Posterior vena cava (tissue), 2 donors: ENCODE data around the gene RAB39A. TPM values are rescaled to one million over a fixed set of nuclear protein-coding genes. Genes with fewer than 3 reads are reported as not detected.

ENCODE experiments used
- DNase-seq: peaks from one replicate; pipeline ENCODE4 v3.0.0-alpha.2; 2020; ENCODE audit warnings: low spot score
- intact Hi-C, 2 donors: fragments of 100-400 bp; cut with DNase I; formaldehyde crosslinking; loops; one replicate each; pipeline versions ENCODE4 v1.14.1 to v1.14.2; 2022 to 2023
- total RNA-seq, 2 donors: library from RNA; stranded (reverse); fragmentation: NEBNext Ultra II Directional; extraction: Animal tissue kit (Norgen Biotek cat#: 25700); gene quantifications; one replicate each; pipeline ENCODE4 v1.2.1, GENCODE V29; 2021
- donor health status: DM: yes; HTN: yes; CAD: no.
- donor health status: DM: yes; HTN: yes; CAD: no.

Gene RAB39A
- total RNA-seq, 2 donors from 2014 or later = 1.6 to 2.5 TPM

DNA sequence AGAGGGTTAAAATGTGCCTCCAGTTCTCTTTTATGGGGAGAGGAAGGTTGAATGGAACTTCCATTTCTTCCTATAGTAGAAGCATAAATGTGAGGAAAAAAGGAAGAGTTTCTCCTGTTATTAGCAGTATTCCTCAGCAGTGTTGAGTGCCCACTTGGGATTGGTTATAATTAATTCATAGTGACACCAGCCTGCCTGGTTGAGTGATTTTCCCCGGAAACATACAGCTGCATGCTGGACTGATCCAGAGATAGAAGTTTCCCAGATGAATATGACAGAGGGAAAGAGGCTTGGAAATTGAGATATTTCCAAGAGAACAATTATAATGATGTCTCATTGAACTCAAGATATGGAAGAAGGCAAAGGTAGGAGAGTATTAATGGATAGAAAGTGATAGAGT is 28.3 kb downstream of the RAB39A start:
- DNase-seq = no peak
- intact Hi-C loops = no loop called here

- no peak for DNase-seq
- intact Hi-C loops = no loop called here
Measured at GRCh38 chr11:107957109-107957588, 28.9 kb downstream of the RAB39A start.

DNA sequence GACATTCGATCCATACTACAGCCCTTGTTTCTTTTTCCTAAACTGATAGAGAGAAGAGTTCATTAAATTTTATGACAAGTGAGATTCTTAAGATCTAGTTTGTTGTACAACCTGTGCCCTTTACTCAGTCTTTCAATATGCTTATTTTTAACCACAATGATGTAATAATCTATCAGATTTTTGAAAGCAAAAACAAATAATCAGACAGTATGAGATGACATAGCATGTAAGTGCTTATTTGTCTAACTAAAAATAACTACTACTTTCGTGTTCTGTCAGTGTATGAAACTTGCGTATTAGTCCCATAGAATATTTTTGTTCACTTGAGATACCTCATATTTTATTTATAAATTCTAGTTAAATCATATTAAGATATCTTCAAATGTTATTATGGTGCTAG is 33.2 kb downstream of the RAB39A start:
- intact Hi-C loops = no loop called here
- no peak for DNase-seq

DNA sequence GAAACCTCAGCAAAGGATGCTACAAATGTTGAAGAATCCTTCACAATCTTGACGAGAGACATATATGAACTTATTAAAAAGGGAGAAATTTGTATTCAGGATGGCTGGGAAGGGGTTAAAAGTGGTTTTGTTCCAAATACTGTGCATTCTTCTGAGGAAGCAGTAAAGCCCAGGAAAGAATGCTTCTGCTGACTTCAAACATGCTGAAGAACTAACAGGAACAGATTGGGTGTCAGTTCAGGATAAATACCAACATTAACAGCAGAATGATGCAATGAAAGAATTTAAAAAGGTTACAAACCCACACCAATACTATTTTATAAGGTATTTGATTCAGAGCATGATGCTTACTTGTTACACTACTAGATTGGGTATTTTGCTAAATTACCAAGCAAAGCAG is 33.9 kb downstream of the RAB39A start:
- intact Hi-C loops = no loop called here
- DNase-seq = no peak

- intact Hi-C loops = no loop called here
- DNase-seq = no peak
Measured at GRCh38 chr11:107963091-107963490, 34.8 kb downstream of the RAB39A start.

DNA sequence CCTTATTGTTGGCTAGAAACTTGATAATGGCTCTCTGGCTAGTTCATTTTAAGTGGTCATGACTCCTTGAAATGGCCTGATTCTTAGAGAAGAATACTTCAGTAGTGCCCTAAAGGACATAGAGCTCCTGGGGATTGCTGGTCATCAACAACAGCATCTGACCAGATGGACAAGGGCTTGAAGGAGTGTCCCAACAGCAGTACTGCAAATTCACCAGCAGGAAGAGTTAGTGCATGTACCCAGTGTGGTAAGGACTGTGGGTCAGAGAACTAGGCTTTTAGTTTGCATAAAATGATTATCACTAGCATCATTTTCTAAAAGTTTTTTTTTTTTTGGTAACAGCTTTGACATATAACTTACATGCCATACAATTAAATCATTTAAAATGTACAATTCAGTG is 41.0 kb downstream of the RAB39A start:
- intact Hi-C loops = no loop called here
- no peak for DNase-seq

- intact Hi-C loops = loop anchor here in 1 of 2 donors (5.0 kb wide), 1 partner anchor 388 kb away; no protein-coding TSS in a partner anchor
- DNase-seq = no peak
Measured at GRCh38 chr11:107970049-107970448, 41.8 kb downstream of the RAB39A start.

DNA sequence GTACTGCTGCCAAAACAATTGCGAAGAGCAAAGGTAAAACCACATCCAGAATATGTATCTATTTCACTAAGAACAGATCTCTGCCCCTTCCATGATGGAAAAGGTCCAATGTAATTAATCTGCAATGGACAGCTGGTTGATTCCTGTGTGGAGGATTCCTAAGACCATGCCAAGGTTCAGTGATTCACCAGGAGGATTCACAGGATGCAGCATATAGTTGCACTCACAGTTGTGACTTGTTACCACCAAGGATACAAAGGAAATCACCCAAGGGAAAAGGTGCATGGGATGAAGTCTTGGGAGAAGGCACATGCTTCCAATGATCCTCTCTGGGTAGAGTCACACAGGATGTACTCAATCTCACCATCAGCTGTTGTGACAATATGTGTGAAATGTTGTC is 45.4 kb downstream of the RAB39A start:
- intact Hi-C loops = loop anchor here in 1 of 2 donors (5.0 kb wide), 1 partner anchor 391 kb away; no protein-coding TSS in a partner anchor
- no peak for DNase-seq

GRCh38 chr11:107988397-107989158 is 60.3 kb downstream of the RAB39A start:
- DNase-seq = no peak
- intact Hi-C loops = no loop called here

DNA sequence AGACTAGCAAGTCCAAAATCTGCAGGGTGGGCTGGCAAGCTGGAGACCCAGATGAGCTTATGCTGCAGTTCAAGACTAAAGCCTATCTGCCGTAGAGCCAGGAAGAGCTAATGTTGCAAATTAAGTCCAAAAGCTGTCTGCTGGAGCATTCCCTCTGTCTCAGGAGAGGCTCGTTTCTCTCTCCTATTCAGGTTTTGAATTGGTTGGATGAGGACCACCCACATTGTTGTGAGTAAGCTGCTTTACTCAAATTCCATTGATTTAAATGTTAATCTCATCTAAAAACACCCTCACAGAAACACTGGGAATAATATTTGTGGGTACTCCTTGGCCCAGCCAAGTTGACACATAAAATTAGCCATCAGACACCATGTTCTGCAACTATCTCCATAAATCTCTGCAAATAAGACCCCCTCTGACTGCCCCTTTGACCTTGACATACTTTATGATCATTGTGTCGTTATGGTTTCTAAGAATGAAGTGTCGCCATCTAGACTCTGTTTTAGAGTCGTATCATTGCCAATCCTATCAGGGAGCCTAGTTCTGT is 63.7 kb downstream of the RAB39A start:
- DNase-seq = no peak
- intact Hi-C loops = no loop called here

- intact Hi-C loops = no loop called here
- no peak for DNase-seq
Measured at GRCh38 chr11:107996006-107996776, 67.9 kb downstream of the RAB39A start.

DNA sequence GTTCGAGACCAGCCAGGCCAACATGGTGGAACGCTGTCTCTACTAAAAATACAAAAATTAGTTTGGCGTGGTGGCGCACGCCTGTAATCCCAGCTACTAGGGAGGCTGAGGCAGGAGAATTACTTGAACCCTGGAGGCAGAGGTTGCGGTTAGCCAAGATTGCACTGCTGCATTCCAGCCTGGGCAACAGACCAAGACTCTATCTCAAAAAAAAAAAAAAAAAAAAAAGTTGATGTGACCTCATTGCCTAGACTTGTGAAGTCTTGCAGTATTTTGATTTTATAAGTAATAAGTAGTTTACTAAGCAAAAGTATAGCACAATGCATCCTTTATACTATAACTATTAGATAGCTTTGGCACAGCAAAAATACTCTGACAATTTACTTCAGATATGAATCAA is 70.5 kb downstream of the RAB39A start:
- intact Hi-C loops = no loop called here
- no peak for DNase-seq

- intact Hi-C loops = no loop called here
- DNase-seq = no peak
Measured at GRCh38 chr11:107999759-108000455, 71.7 kb downstream of the RAB39A start.

DNA sequence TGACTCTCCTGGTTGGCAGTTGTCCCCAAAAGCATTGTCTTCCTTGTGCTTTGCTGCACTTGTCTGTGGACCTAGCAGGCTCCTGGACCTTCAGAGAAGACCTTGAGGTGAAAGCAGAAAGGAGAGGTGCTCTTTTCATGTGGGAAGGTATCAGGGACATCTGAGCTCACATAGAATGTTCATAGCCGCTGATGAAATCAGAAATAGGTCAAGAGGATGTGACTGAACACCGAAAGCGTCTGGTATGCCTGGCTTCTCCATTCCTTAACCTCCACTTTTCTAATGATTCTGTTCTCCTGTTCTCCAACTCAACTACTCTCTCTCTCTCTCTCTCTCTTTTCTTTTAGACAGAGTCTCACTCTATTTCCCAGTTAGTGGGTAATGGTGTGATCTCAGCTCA is 74.2 kb downstream of the RAB39A start:
- DNase-seq = no peak
- intact Hi-C loops = no loop called here

DNA sequence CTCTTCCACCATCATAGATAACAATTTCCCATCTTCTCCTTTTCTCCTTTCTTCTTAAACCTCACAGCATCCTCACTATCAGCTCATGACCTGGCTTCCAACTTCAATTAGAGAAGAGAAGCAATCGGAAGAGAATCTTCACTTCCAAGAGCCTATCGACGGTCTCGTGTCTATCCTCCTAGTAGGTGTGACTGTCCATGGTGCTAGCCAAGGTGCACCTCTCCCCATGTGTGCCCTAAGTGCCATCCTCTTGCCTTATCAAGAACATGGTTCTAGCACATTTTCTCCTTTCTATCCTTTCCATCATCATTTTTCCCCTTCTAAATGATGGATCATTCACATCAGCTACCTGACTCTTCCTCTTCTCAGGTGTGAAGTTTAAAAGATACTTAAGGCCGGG is 75.4 kb downstream of the RAB39A start:
- intact Hi-C loops = no loop called here

GRCh38 chr11:108007819-108008218 is 79.6 kb downstream of the RAB39A start:
- intact Hi-C loops = no loop called here
- DNase-seq = no peak

More for the DNA sequence above, 75.4 kb downstream of the RAB39A start:
- DNase-seq = no peak

DNA sequence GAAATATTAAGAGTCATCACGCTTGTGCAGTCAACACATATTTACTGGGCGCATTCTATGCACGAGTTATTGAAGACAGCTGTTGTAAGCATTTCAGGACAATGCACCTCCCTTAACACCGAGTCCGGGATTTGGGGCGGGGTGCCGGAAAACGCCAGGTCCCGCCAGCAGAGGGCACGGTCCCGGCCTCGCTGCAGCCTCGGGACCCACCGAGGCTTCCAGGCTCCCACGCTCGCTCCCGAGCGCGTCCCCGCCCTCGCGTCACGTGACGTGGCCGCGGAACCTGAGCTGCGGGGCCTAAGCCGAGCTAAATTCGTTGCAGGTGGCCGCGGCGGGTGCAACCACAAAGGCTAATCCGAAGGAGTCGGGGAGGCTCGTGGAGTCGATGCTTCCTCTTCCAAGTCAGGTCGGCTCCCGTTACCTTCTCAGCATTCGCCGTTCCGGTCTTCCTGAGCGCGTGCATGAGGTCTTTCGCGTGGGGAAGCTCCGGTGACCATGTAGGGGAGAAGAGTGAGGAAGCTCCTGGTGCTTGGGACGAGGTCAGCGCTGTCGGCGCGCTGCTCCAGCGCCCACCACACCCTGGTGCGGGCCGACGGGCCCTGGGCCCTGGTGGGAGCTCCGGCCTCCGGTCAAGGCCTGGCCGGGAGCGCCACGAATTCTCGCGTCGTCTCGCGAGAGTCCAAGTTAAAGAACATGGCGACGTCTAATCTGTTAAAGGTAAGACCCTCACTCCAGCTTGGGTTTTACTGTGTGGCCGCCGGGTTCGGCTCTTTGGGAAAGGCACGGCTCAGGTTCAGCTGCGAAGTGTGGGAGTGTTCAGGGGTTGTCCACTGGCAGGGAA is 80.6 kb downstream of the RAB39A start, which contains the start of gene CUL5:
TSS of gene CUL5 (plus strand) at position 243 of the 841 bp plus-strand sequence. CDS start at position 694, 451 bp downstream.
- intact Hi-C loops = no loop called here
- peak; percentile 98 for DNase-seq

- intact Hi-C loops = loop anchor here in 1 of 2 donors (5.0 kb wide), 1 partner anchor 1822 kb away; no protein-coding TSS in a partner anchor
- DNase-seq = peak; percentile 85
Measured at GRCh38 chr11:108009497-108010370, 81.5 kb downstream of the RAB39A start.
